GM18870 (cell line): Measurements from ENCODE around the gene DAAM2.

Experiments
- ATAC-seq: cut with Tn5 transposase; IDR thresholded peaks from one replicate; pipeline ENCODE4 v1.9.1; 2021; ENCODE audit warnings: moderate library complexity; ENCODE audit not compliant: unreplicated experiment

Gene DAAM2

GRCh38 chr6:39816747-39817146 is 24.6 kb downstream of the DAAM2 start:
- ATAC-seq: no peak

DNA sequence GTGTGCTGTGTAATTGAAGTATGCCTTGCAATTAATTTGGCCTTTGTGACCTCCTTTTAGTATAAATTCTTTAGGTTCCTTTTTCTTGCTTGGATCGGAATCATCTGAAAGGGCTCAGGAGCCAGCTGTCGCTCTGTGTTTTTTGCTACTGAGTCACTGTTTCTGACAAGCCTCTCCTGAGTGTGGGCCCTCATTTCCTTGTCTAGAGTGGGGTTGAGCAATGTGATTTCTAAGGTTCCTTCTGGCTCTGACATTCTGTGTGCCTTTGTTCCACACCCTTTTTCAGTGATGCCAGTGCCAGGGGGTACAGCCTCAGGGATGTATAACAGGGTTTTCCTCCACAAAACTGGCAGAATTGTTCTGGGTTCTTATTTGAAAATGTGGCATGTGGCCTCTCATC is 26.5 kb downstream of the DAAM2 start:
- ATAC-seq: no peak

GRCh38 chr6:39819228-39819627 is 27.1 kb downstream of the DAAM2 start:
- ATAC-seq: no peak

DNA sequence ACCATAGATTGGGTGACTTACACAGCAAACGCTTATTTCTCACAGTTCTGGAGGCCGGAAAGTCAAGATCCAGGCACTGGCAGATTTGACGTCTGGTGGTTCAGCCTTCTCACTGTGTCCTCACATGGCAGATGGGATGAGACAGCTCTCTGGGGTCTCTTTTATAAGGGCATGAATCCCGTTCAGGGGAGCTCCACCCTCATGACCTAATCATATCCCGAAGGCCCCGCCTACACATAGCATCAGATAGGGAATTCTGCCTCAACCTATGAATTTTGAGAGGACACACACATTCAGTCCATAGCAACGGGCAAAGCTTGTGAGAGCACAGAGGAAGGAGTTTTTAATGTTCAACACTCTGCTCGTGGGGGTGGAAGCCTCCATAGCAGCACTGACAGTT is 27.5 kb downstream of the DAAM2 start:
- no peak for ATAC-seq

DNA sequence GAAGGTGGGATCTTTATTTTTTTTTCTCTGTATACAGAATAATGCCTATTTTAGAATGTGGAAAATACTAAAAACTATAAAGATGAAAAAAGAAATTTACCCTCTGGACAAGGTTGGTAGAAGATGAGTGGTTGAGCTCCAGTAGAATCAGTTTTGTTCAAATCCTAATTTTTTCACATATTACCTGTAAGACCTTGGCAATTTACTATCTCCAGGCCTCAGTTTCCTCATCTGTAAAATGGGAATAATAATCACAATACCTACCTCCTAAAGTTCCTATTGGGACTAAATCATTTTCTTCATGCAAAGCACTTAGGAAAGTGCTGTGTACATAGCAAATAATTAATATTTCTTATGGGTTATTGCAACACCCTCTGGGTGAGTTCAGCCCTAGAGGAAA is 28.4 kb downstream of the DAAM2 start:
- ATAC-seq: no peak

DNA sequence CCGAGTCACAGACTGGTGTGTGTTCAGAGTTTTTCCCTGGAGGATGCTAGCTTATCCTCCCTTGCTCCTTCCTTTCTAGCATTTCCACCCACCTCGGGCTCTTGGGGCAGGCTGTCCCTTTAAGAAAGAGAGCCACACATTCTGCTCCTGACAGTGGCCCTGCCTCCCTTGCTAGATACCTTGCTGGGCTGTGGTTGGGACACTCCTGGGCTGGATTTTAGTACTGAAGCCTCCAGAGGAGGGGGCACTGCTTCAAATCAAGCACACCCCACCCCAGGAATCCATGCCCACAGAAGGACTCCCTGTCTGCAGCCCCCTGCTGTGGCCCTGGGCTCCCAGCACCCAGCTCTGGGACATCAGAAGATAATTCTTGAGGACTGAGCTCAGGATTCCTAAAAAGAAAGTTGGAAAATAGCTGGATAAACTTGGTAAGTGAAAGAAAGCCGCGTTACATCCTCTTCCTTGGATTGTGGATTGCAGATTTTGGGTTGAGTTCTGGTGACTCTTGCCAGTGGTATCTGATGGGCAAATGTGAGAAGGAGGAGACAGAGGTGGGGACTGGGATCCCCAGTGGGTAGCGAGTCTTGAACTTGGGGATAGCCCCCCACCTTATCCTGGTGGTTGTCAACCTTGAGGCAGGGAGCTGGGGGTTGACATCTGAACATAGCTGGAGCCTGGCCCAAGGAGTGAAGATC is 29.0 kb downstream of the DAAM2 start:
- no peak for ATAC-seq

DNA sequence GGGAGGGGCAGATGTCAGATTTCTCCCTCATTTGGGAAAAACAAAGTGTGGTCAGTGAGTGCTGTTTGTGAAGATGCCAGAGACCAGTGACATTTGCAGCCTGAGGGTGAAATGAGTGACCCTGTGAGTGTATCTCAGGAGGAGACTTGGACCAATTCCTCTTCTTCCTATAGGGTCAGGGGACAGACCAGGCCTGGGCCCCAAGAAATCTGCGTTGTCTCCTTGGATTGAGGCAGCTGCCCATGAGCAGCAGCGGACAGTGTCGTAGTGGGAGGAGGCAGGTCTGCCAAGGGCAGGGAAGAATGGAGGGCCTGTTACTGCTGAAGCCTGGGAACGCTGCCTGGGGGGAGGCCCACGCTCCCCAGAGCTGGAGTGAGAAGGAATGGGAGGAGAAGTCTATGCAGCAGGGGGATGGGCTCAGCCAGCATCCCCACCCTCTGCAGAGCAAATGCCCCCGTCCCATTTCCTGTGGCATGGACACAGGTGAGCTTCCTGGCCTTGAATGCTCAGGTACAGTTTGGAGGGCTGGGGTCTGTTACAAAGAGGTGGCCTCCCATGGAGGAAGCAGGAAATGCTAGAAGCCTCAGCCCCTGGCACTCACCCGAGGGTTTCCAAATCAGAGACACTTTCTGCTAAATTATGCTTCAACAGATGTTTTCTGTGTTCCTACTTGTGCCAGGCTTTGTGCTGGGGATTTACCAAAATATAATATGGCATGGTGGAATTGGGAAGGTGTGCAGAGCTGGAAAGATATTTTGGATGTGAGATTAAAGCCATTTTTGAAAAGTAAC is 29.8 kb downstream of the DAAM2 start:
- ATAC-seq: no peak

GRCh38 chr6:39822846-39823815 is 31.0 kb downstream of the DAAM2 start:
- no peak for ATAC-seq

- ATAC-seq: no peak
Observed at GRCh38 chr6:39824030-39824926, 32.1 kb downstream of the DAAM2 start.

- no peak for ATAC-seq
Observed at GRCh38 chr6:39829331-39829730, 37.2 kb downstream of the DAAM2 start.

GRCh38 chr6:39830444-39830843 is 38.3 kb downstream of the DAAM2 start:
- no peak for ATAC-seq

GRCh38 chr6:39831701-39832100 is 39.5 kb downstream of the DAAM2 start:
- ATAC-seq: no peak

GRCh38 chr6:39834278-39834677 is 42.1 kb downstream of the DAAM2 start:
- ATAC-seq: no peak

DNA sequence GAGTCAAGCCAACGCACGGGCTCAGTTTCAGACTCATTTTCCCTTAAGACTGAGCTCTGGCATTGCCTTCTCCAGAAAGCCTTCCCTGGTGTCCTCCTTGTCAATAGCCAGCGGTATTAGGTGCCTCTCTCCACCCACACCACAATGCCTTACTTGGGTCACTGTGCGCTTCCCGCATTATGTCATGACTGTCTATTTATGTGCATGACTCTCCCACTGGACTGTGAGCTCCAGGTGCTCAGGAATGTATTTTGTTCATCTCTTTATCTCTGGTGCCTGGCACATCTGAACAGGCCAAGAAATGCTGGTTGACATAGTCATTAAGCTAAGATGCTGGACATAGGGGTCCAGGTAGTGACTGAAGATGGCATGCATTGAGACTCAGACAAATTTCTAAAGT is 42.7 kb downstream of the DAAM2 start:
- no peak for ATAC-seq

DNA sequence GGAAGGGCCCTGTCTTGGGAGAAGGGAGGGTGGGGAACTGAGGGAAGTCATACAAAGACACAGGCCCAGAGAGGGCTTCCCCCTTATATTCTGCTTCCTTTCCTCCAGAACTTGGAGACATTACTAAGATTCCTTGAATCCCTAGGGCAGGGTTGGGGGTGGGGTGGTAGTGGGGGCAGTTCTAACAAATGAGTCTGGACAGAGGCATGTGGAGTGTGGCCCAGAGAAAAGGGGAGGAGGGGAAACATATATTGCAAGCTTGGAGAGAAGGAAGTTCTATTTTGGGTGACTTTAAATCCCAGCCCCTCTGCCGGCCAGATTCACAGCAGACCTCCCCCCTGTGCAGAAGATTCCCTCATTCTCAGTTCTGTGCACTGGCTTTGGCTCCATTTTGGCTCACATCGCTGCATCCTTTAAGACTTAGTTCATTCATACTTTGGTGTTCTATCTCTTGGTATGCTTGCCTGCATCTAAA is 43.7 kb downstream of the DAAM2 start:
- no peak for ATAC-seq

- ATAC-seq: no peak
Observed at GRCh38 chr6:39836606-39837005, 44.4 kb downstream of the DAAM2 start.

DNA sequence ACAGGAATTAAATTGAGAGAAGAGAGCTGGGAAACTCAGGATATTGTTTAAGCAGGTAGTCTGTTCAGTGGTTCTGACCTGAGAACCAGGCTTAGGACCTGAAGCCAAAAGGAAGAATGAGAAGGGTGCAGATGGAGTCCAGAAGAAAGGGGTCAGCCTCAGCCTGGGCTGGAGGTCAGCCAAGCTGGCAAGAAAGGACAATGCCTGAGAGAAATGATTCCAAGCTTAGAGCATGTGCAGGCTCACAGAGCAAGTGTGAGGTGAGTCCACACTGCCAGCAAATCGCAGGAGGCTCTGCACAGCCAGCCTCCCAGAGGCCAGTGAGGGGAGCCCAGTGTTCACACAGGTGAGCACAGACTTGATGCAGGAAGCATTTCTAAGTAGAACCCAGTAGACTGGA is 47.3 kb downstream of the DAAM2 start:
- ATAC-seq: no peak

DNA sequence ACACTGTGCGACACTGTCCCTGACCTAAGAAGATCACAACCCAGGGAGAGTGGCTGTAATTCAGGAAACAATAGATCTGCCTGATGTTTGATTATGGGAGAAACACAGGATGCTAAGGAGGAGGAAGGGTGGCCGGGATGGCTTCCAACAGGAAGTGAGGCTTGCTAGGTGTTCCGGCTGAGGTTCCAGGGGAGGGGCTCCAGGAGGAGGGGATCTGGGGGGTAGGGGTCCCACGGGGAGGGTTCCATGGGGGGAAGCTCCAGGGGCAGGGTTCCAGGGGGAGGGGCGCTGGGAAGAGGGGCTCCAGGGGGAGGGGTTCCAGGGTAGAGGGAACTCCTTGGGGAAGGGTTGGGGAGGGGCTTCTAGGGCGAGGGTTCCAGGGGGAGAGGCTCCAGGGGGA is 48.6 kb downstream of the DAAM2 start:
- no peak for ATAC-seq

DNA sequence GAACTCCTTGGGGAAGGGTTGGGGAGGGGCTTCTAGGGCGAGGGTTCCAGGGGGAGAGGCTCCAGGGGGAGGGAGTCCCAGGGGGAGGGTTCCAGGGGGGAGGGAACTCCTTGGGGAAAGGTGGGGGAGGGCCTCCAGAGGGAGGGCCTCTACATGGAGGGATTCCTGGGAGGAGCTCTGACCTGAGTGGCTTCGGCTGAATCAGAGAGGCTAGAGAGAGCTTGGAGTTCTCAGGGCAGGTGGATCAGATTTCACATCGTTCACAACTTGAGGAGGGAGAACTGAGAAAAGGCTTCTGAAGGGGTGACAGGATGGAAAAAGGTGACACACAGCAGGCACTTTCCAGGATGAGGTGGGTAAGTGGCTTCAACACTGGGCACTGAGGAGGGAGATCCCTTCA is 49.1 kb downstream of the DAAM2 start:
- ATAC-seq: no peak

DNA sequence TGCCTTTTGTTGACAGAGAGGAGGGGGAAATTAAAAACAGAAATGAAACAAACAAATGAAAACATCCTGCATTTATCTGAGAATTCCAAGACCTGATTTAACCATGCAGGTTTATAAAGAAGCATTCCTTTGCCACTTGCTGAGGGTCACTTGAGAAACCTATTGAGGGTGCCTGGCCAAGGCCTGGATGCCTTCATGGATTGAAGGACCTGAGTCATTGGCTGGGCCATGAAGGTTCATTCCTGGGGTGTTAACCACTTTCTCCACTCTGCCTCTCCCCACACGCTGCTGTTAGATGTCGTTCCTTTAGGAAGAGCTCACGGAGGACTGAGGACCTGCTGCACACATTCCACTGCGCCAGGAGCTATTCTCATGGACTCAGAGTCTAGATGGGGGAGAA is 49.7 kb downstream of the DAAM2 start:
- ATAC-seq: no peak
